Liver (tissue), 3 donors: Measurements from ENCODE around the gene SNU13.

Experiments
- EGR1 ChIP-seq, 2 donors: IDR thresholded peaks; 2 replicates each; pipeline ENCODE4 v1.6.1; 2016 to 2018; ENCODE audit warnings: antibody characterized with exemption in 2 of 2, low read depth in 2 of 2
- FOXA1 ChIP-seq: IDR thresholded peaks from 2 replicates; pipeline ENCODE4 v1.6.1; 2016; ENCODE audit warnings: antibody characterized with exemption
- GABPA ChIP-seq, 2 donors: IDR thresholded peaks in 1 of 2; conservative IDR thresholded peaks in 1 of 2; 2 replicates each; pipeline ENCODE4 v1.6.1; 2016; ENCODE audit warnings: antibody characterized with exemption in 2 of 2, mild to moderate bottlenecking in 1 of 2, moderate library complexity in 1 of 2
- HNF4G ChIP-seq: IDR thresholded peaks from 2 replicates; pipeline ENCODE4 v1.6.1; 2016; ENCODE audit warnings: antibody characterized with exemption
- SP1 ChIP-seq: IDR thresholded peaks from 2 replicates; pipeline ENCODE4 v1.6.1; 2018; ENCODE audit warnings: antibody characterized with exemption, mild to moderate bottlenecking
- TF ChIP-seq, protein P1 (sequence below): fragments of 150-350 bp; IDR thresholded peaks from 2 replicates; pipeline ENCODE4 v1.5.1; 2017; ENCODE audit warnings: improper control_type of control experiment, low read depth, low read length; ENCODE audit not compliant: missing input control
- TF ChIP-seq, protein P2 (sequence below): IDR thresholded peaks from 2 replicates; pipeline ENCODE4 v1.6.1; 2016; ENCODE audit warnings: antibody characterized with exemption
- donor health status: healthy.
- donor health status: healthy.

DNA sequence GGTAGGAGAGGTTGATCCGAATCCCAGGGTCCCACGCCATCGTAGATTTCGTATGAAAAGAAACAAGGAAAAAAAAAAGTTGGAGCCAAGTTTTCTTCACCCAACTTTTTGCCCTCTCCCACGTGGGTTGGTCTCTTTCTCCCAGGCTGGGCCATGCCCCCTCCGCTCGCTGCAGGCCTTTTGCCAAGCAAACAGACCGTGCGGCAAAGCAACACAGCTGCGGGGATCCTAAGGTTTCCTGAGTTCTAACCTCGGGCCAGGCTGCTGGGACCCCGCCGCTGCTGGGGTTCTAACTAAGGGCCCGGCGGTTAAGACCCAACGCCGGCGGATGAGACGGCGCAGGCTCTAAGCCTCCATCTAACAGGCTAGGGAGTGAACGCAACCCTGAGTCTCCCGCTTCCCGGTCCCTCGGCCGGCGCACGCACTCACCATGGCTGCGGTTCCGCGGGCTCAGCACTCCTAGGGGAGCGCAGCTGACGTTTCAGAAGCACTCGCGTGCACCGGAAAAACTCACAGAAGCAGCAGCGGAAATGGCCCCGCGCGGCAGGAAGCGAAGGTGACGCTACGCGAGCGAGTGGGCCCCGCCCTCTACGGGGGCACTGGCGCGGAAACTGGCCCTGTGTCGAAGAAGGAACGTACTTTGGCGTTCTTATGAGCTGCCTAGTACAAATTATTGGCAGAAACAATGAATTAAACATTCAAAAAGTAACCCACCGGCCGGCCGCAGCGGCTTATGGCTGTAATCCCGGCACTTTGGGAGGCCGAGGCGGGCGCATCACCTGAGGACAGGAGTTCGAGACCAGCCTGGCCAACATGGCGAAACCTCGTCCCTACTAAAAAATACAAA lies at the start of gene SNU13:
- TF ChIP-seq, protein P1, sequence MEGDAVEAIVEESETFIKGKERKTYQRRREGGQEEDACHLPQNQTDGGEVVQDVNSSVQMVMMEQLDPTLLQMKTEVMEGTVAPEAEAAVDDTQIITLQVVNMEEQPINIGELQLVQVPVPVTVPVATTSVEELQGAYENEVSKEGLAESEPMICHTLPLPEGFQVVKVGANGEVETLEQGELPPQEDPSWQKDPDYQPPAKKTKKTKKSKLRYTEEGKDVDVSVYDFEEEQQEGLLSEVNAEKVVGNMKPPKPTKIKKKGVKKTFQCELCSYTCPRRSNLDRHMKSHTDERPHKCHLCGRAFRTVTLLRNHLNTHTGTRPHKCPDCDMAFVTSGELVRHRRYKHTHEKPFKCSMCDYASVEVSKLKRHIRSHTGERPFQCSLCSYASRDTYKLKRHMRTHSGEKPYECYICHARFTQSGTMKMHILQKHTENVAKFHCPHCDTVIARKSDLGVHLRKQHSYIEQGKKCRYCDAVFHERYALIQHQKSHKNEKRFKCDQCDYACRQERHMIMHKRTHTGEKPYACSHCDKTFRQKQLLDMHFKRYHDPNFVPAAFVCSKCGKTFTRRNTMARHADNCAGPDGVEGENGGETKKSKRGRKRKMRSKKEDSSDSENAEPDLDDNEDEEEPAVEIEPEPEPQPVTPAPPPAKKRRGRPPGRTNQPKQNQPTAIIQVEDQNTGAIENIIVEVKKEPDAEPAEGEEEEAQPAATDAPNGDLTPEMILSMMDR = peak; percentile 1
- TF ChIP-seq HNF4G (no peak), FOXA1 (no peak), EGR1 (IDR thresholded peaks at IDR 0.05; ENCODE audit: low read depth in 2 of 2) (peak in 1 of 2 donors; percentile 45), SP1 (peak; percentile 64), GABPA (IDR thresholded peaks at IDR 0.05 in 1 of 2, conservative IDR thresholded peaks at IDR 0.05 in 1 of 2) (peak; percentile 84 to 96)
- TF ChIP-seq, protein P2, sequence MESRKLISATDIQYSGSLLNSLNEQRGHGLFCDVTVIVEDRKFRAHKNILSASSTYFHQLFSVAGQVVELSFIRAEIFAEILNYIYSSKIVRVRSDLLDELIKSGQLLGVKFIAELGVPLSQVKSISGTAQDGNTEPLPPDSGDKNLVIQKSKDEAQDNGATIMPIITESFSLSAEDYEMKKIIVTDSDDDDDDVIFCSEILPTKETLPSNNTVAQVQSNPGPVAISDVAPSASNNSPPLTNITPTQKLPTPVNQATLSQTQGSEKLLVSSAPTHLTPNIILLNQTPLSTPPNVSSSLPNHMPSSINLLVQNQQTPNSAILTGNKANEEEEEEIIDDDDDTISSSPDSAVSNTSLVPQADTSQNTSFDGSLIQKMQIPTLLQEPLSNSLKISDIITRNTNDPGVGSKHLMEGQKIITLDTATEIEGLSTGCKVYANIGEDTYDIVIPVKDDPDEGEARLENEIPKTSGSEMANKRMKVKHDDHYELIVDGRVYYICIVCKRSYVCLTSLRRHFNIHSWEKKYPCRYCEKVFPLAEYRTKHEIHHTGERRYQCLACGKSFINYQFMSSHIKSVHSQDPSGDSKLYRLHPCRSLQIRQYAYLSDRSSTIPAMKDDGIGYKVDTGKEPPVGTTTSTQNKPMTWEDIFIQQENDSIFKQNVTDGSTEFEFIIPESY = peak; percentile 74
